Glutamatergic neuron (in vitro differentiated cells): ENCODE measurements around the gene MMP28. TPM values are rescaled to one million over a fixed set of nuclear protein-coding genes. Genes with fewer than 3 reads are reported as not detected.

Source experiments
- DNase-seq: peaks from one replicate; pipeline ENCODE4 v3.0.0; 2022
- H3K27ac Mint-ChIP-seq: one replicate; pipeline ENCODE4 v1.8.0; 2020; ENCODE audit warnings: mild to moderate bottlenecking, mixed read lengths, inconsistent platforms; ENCODE audit not compliant: unreplicated experiment
- H3K27me3 Mint-ChIP-seq: one replicate; pipeline ENCODE4 v1.8.0; 2020; ENCODE audit warnings: mild to moderate bottlenecking, moderate library complexity, mixed read lengths, inconsistent platforms; ENCODE audit not compliant: unreplicated experiment
- H3K36me3 Mint-ChIP-seq: one replicate; pipeline ENCODE4 v1.8.0; 2020; ENCODE audit warnings: mild to moderate bottlenecking, mixed read lengths, inconsistent platforms; ENCODE audit not compliant: unreplicated experiment
- H3K4me1 Mint-ChIP-seq: one replicate; pipeline ENCODE4 v1.8.0; 2020; ENCODE audit warnings: mild to moderate bottlenecking, low read depth, mixed read lengths, inconsistent platforms; ENCODE audit not compliant: unreplicated experiment
- H3K4me3 Mint-ChIP-seq: one replicate; pipeline ENCODE4 v1.8.0; 2020; ENCODE audit warnings: mild to moderate bottlenecking, mixed read lengths, inconsistent platforms; ENCODE audit not compliant: unreplicated experiment
- H3K9me3 Mint-ChIP-seq: one replicate; pipeline ENCODE4 v1.8.0; 2020; ENCODE audit warnings: mild to moderate bottlenecking, moderate library complexity, mixed read lengths, inconsistent platforms; ENCODE audit not compliant: unreplicated experiment
- total RNA-seq: library from RNA; stranded (reverse); fragmentation: NEBNext Ultra II Directional; extraction: Animal tissue kit (Norgen Biotek cat#: 25700); gene quantifications from one replicate; pipeline ENCODE4 v1.2.1, GENCODE V29; 2021; ENCODE audit not compliant: unreplicated experiment
- TF ChIP-seq, protein P1 (sequence below): fragments of 200-600 bp; sonication (generic); IDR thresholded peaks from one replicate; pipeline ENCODE4 v1.5.0; 2021; ENCODE audit not compliant: partially characterized antibody, unreplicated experiment

MMP28 gene
- total RNA-seq, 1 donor from 2014 or later = 0.49 TPM

DNA sequence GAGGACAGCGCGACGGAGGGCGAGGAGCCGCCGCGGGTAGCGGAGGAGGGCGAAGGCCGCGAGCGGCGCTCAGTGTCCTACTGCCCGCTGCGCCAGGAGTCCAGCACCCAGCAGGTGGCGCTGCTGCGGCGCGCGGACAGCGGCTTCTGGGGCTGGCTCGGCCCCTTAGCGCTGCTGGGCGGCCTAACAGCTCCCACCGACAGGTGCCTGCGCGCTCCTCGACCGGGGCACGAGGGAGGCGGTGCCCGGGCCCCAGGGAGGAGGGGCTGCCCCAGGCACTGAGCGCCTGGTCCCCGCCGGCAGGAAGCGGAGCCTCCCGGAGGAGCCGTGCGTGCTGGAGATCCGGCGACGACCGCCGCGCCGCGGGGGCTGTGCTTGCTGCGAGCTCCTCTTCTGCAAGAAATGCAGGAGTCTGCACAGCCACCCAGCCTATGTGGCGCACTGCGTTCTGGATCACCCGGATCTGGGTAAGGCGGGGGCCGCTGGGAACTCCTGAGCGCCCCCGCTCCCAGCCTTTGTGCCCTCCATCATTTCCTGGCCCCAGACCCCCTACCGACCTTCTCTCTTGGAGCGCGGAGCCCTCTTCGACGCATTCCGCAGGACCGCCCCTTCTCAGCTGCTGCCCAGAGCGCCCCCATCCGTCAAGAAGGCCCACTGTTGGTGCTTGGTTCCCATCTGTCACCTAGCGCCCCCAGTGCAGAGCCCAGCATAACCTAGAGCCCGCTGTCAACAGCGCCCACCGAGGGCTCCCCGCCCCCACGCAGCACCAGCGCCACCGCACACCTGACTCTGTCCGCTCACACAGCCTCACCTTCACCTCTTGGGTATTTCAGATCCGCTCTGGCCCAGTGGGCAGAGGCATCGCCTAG lies 31.1 kb downstream of the MMP28 start:
- H3K27ac Mint-ChIP-seq = peak overlapping the region; percentile 62
- H3K27me3 Mint-ChIP-seq = peaks cover 3% of the 10 kb centered on the region
- TF ChIP-seq, protein P1, sequence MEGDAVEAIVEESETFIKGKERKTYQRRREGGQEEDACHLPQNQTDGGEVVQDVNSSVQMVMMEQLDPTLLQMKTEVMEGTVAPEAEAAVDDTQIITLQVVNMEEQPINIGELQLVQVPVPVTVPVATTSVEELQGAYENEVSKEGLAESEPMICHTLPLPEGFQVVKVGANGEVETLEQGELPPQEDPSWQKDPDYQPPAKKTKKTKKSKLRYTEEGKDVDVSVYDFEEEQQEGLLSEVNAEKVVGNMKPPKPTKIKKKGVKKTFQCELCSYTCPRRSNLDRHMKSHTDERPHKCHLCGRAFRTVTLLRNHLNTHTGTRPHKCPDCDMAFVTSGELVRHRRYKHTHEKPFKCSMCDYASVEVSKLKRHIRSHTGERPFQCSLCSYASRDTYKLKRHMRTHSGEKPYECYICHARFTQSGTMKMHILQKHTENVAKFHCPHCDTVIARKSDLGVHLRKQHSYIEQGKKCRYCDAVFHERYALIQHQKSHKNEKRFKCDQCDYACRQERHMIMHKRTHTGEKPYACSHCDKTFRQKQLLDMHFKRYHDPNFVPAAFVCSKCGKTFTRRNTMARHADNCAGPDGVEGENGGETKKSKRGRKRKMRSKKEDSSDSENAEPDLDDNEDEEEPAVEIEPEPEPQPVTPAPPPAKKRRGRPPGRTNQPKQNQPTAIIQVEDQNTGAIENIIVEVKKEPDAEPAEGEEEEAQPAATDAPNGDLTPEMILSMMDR = peak; percentile 97

DNA sequence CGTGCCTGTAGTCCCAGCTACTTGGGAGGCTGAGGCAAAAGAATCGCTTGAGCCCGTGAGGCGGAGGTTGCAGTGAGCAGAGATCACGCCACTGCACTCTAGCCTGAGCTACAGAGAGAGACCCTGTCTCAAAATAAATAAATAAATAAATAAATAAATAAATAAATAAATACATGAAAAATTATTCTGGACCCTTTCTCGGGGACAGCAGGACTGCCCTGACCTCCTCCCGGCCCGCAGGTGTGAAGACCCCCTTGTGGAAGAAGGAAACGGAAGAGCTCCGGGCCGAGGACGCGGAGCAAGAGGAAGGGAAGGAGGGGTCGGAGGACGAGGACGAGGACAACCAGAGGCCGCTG lies 31.7 kb downstream of the MMP28 start:
- Mint-ChIP-seq H3K36me3 (peaks cover 3% of the 10 kb centered on the region), H3K4me3 (peak overlapping the region; percentile 84), H3K27me3 (peaks cover 3% of the 10 kb centered on the region), H3K27ac (no peak overlapping the region), H3K9me3 (peaks cover 5% of the 10 kb centered on the region), H3K4me1 (peaks cover 3% of the 10 kb centered on the region)
- TF ChIP-seq, protein P1 = no peak
- no peak for DNase-seq

More for the DNA sequence above, 31.1 kb downstream of the MMP28 start:
- Mint-ChIP-seq H3K9me3 (peaks cover 5% of the 10 kb centered on the region), H3K4me1 (peaks cover 3% of the 10 kb centered on the region), H3K4me3 (peak overlapping the region; percentile 87), H3K36me3 (peaks cover 3% of the 10 kb centered on the region)
- DNase-seq = peak; percentile 95

DNA sequence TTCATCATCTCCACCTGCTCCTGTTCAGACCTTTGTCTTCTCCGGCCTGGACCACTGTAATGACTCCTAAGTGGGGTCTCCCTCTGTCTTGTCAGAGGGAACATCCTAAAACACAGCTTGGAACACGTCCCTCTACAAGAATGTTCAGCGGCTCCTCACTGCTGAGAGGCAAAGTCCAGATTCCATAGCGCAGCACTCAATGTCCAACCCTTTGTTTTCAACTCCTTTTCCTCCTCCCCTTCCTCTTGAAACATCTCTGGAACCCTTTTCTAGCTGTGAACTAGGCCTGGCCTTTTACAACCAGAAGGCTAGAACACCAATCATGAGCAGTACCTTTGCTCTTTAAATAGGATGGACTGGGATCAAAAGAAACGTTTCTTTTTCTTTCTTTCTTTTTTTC lies 33.8 kb downstream of the MMP28 start:
- Mint-ChIP-seq H3K27ac (no peak overlapping the region), H3K4me1 (peaks cover 3% of the 10 kb centered on the region), H3K4me3 (no peak overlapping the region), H3K36me3 (peaks cover 3% of the 10 kb centered on the region), H3K27me3 (peaks cover 3% of the 10 kb centered on the region), H3K9me3 (peaks cover 5% of the 10 kb centered on the region)
- DNase-seq = no peak
- TF ChIP-seq, protein P1 = no peak

DNA sequence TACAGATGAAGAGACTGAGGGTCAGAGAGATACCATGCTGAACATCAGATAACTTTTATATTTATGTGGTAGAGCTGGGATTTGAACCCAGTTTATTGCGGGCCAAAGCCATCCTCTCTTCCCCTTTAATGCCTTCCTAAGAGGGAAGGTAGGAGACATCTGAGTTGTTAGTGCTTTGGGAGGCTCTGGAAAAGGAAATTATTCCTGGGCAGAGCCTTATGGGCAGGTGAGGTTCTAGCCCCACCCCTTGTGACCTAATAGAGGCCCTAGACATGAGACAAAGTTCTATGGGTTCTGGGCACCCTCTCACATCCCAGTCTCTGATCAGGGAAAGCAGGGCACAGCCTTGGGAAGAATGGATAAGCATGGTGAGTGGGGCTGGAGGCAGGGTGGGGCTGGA lies 34.9 kb downstream of the MMP28 start, which contains the start of gene C17orf50:
C17orf50 (plus strand) TSS at position 301 of the 400 bp plus-strand sequence; CDS start at position 356, 55 bp downstream.
- TF ChIP-seq, protein P1 = no peak
- no peak within 1 kb of the TSS for H3K4me3 Mint-ChIP-seq
- peaks cover 2% of the 10 kb centered on the region for H3K4me1 Mint-ChIP-seq
- H3K27me3 Mint-ChIP-seq = peaks cover 3% of the 10 kb centered on the region
- H3K9me3 Mint-ChIP-seq = peaks cover 5% of the 10 kb centered on the region
- DNase-seq = no peak
- H3K36me3 Mint-ChIP-seq = peaks cover 3% of the 10 kb centered on the region
- no peak within 1 kb of the TSS for H3K27ac Mint-ChIP-seq

DNA sequence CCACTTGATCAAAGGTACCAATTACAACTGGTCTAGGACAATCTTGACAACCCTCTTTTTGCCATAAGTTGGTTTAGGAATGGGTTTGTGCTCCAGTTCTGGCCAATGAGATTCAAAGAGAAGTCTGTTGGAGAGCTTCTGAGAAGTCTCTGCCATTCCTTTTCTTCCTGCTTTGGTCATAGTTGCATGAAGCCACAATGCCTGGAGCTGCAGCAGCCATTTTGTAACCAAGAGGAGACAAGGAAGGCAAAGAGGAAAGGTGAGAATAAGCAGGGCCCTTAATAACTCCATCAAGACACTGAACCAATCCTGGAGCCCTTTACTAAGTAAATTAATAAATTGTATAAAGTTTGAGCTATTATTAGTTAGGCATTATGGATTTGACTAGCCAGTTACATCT lies 38.2 kb downstream of the MMP28 start:
- Mint-ChIP-seq H3K9me3 (peaks cover 4% of the 10 kb centered on the region), H3K27ac (no peak overlapping the region), H3K27me3 (peaks cover 3% of the 10 kb centered on the region), H3K36me3 (peaks cover 3% of the 10 kb centered on the region), H3K4me3 (no peak overlapping the region), H3K4me1 (no peaks in the 10 kb centered on the region)
- TF ChIP-seq, protein P1 = no peak
- DNase-seq = no peak
